Fibroblast of lung (primary cell): ENCODE results near the gene ZRSR2. TPM values are rescaled to one million over a fixed set of nuclear protein-coding genes. Genes with fewer than 3 reads are reported as not detected.

Source experiments
- DNase-seq, 2 donors: peaks; one replicate each; pipeline versions ENCODE4 v3.0.0 to v3.0.0-alpha.2; 2010; ENCODE audit warnings: low read depth in 2 of 2
- H2AFZ ChIP-seq: 2 replicates; pipeline ENCODE4 v1.5.1; 2012; ENCODE audit warnings: low read length, control low read depth, inconsistent platforms
- H3K27ac ChIP-seq: 2 replicates; pipeline ENCODE4 v1.5.1; 2011; ENCODE audit warnings: low read length, control low read depth; ENCODE audit not compliant: insufficient read depth
- H3K27me3 ChIP-seq: 2 replicates; pipeline ENCODE4 v1.5.1; 2011; ENCODE audit warnings: mild to moderate bottlenecking, low read length; ENCODE audit not compliant: control insufficient read depth, insufficient read depth
- H3K36me3 ChIP-seq: 2 replicates; pipeline ENCODE4 v1.5.1; 2011; ENCODE audit warnings: low read length; ENCODE audit not compliant: control insufficient read depth, insufficient read depth
- H3K4me1 ChIP-seq: 2 replicates; pipeline ENCODE4 v1.5.1; 2011; ENCODE audit warnings: low read length; ENCODE audit not compliant: control insufficient read depth, insufficient read depth; ENCODE audit errors: extremely low read depth
- H3K4me2 ChIP-seq: 2 replicates; pipeline ENCODE4 v1.5.1; 2011; ENCODE audit warnings: low read length, control low read depth; ENCODE audit not compliant: insufficient read depth; ENCODE audit errors: extremely low read depth
- H3K4me3 ChIP-seq, 4 experiments: fragments of 200-600 bp in 1 of 4; sonication (generic) in 1 of 4; replicated peaks in 1 of 4; 2 replicates each; pipeline ENCODE4 v1.5.1; 2011 to 2016; ENCODE audit warnings: low read length in 4 of 4, low read depth in 3 of 4, mild to moderate bottlenecking in 3 of 4, control low read depth in 2 of 4, inconsistent platforms in 1 of 4, mixed read lengths in 1 of 4; ENCODE audit not compliant: insufficient read depth in 1 of 4; ENCODE audit errors: control extremely low read depth in 1 of 4
- H3K79me2 ChIP-seq: 2 replicates; pipeline ENCODE4 v1.5.1; 2012; ENCODE audit warnings: mild to moderate bottlenecking, low read length, inconsistent platforms; ENCODE audit not compliant: control insufficient read depth, insufficient read depth
- H3K9ac ChIP-seq: 2 replicates; pipeline ENCODE4 v1.5.1; 2011; ENCODE audit warnings: mild to moderate bottlenecking, low read length, control low read depth; ENCODE audit not compliant: insufficient read depth
- H3K9me3 ChIP-seq: 2 replicates; pipeline ENCODE4 v1.5.1; 2012; ENCODE audit warnings: low read depth, low read length; ENCODE audit not compliant: control insufficient read depth, insufficient read depth
- H4K20me1 ChIP-seq: 2 replicates; pipeline ENCODE4 v1.5.1; 2011; ENCODE audit warnings: low read length; ENCODE audit not compliant: control insufficient read depth, insufficient read depth; ENCODE audit errors: extremely low read depth
- CTCF ChIP-seq, 2 donors: IDR thresholded peaks in 1 of 2; conservative IDR thresholded peaks in 1 of 2; 1 replicate in 1 of 2; 2 replicates in 1 of 2; pipeline ENCODE4 v1.5.1; 2011 to 2012; ENCODE audit warnings: low read length in 2 of 2, control low read depth in 1 of 2, inconsistent platforms in 1 of 2, low read depth in 1 of 2, mild to moderate bottlenecking in 1 of 2
- EZH2 ChIP-seq: IDR thresholded peaks from 2 replicates; pipeline ENCODE4 v1.5.1; 2012; ENCODE audit warnings: low read length, control low read depth, mild to moderate bottlenecking; ENCODE audit errors: missing control alignments
- polyA plus RNA-seq, 2 donors: library from polyadenylated mRNA; depleted of rRNA in 1 of 2; stranded (reverse) in 1 of 2; unstranded in 1 of 2; fragments of >200 nt; gene quantifications; 2 replicates each; pipeline ENCODE4 v1.2.1, GENCODE V29; 2011 to 2012; ENCODE audit warnings: missing spikeins in 1 of 2
- total RNA-seq: library from RNA; depleted of rRNA; stranded (reverse); fragments of >200 nt; gene quantifications from 2 replicates; pipeline ENCODE4 v1.2.1, GENCODE V29; 2014

ZRSR2 gene
- total and polyA plus RNA-seq, 2 donors (not counting 1 experiment from before 2014, with no cell fraction given) = 6.6 to 8.1 TPM

- Histone ChIP-seq H3K36me3 (no peaks in the 10 kb centered on the region), H4K20me1 (no peaks in the 10 kb centered on the region), H3K27me3 (no peaks in the 10 kb centered on the region), H2AFZ (no peak overlapping the region), H3K9ac (no peak overlapping the region), H3K9me3 (no peaks in the 10 kb centered on the region), H3K4me2 (no peak overlapping the region), H3K4me3 (no peak overlapping the region), H3K4me1 (no peaks in the 10 kb centered on the region), H3K27ac (no peak overlapping the region), H3K79me2 (no peaks in the 10 kb centered on the region)
- TF ChIP-seq EZH2 (no peak), CTCF (conservative IDR thresholded peaks at IDR 0.05 in 1 of 2, IDR thresholded peaks at IDR 0.05 in 1 of 2; ENCODE audit: low read depth in 1 of 2, low read length in 2 of 2) (no peak)
- DNase-seq = no peak
Observed at GRCh38 chrX:15804563-15804962, 14.3 kb downstream of the ZRSR2 start.

- H3K36me3 ChIP-seq = no peaks in the 10 kb centered on the region
- no peak overlapping the region for H3K4me2 ChIP-seq
- no peak overlapping the region for H3K9ac ChIP-seq
- H3K4me3 ChIP-seq = no peak overlapping the region
- H3K27me3 ChIP-seq = no peaks in the 10 kb centered on the region
- H3K79me2 ChIP-seq = no peaks in the 10 kb centered on the region
- no peaks in the 10 kb centered on the region for H3K4me1 ChIP-seq
- no peaks in the 10 kb centered on the region for H4K20me1 ChIP-seq
- DNase-seq = no peak
- no peaks in the 10 kb centered on the region for H3K9me3 ChIP-seq
- no peak overlapping the region for H2AFZ ChIP-seq
- H3K27ac ChIP-seq = no peak overlapping the region
- no peak for TF ChIP-seq EZH2
- no peak for TF ChIP-seq CTCF (conservative IDR thresholded peaks at IDR 0.05 in 1 of 2, IDR thresholded peaks at IDR 0.05 in 1 of 2; ENCODE audit: low read depth in 1 of 2, low read length in 2 of 2)
Observed at GRCh38 chrX:15808254-15808653, 18.0 kb downstream of the ZRSR2 start.

GRCh38 chrX:15812192-15812938 is 22.1 kb downstream of the ZRSR2 start:
- H4K20me1 ChIP-seq = no peaks in the 10 kb centered on the region
- no peak overlapping the region for H3K4me2 ChIP-seq
- H3K4me3 ChIP-seq = no peak overlapping the region
- no peak for DNase-seq
- H3K27ac ChIP-seq = no peak overlapping the region
- no peak overlapping the region for H3K9ac ChIP-seq
- no peaks in the 10 kb centered on the region for H3K9me3 ChIP-seq
- TF ChIP-seq EZH2 = no peak
- TF ChIP-seq CTCF (conservative IDR thresholded peaks at IDR 0.05 in 1 of 2, IDR thresholded peaks at IDR 0.05 in 1 of 2; ENCODE audit: low read depth in 1 of 2, low read length in 2 of 2) = no peak
- no peaks in the 10 kb centered on the region for H3K4me1 ChIP-seq
- H3K79me2 ChIP-seq = no peaks in the 10 kb centered on the region
- H3K27me3 ChIP-seq = no peaks in the 10 kb centered on the region
- no peak overlapping the region for H2AFZ ChIP-seq
- H3K36me3 ChIP-seq = no peaks in the 10 kb centered on the region
